Osteoblast (primary cell): ENCODE data around the gene MYOT. TPM values are rescaled to one million over a fixed set of nuclear protein-coding genes. Genes with fewer than 3 reads are reported as not detected.

Experiments
- DNase-seq: peaks from one replicate; pipeline ENCODE4 v3.0.0; 2011; ENCODE audit warnings: low spot score, mixed read lengths; ENCODE audit not compliant: insufficient read length; ENCODE audit errors: missing footprints
- H2AFZ ChIP-seq: 2 replicates; pipeline ENCODE4 v1.6.0; 2011; ENCODE audit warnings: mild to moderate bottlenecking, low read length
- H3K27ac ChIP-seq: 2 replicates; pipeline ENCODE4 v1.5.1; 2011; ENCODE audit warnings: mild to moderate bottlenecking, low read depth, low read length, moderate library complexity
- H3K27me3 ChIP-seq: 2 replicates; pipeline ENCODE4 v1.6.0; 2012; ENCODE audit warnings: mild to moderate bottlenecking, control low read depth, inconsistent platforms, low read length, moderate library complexity; ENCODE audit not compliant: insufficient read depth
- H3K36me3 ChIP-seq: 2 replicates; pipeline ENCODE4 v1.5.1; 2011; ENCODE audit warnings: mild to moderate bottlenecking, low read length, control low read depth, moderate library complexity; ENCODE audit not compliant: insufficient read depth
- H3K4me1 ChIP-seq: 2 replicates; pipeline ENCODE4 v1.5.1; 2011; ENCODE audit warnings: mild to moderate bottlenecking, low read length, control low read depth, moderate library complexity; ENCODE audit not compliant: insufficient read depth
- H3K4me2 ChIP-seq: 2 replicates; pipeline ENCODE4 v1.6.0; 2011; ENCODE audit warnings: mild to moderate bottlenecking, low read length; ENCODE audit not compliant: insufficient read depth
- H3K4me3 ChIP-seq: fragments of 200-600 bp; sonication (generic); 3 replicates; pipeline ENCODE4 v1.5.1; 2012; ENCODE audit warnings: mild to moderate bottlenecking, low read length, inconsistent platforms; ENCODE audit not compliant: insufficient read depth
- H3K79me2 ChIP-seq: 2 replicates; pipeline ENCODE4 v1.6.0; 2012; ENCODE audit warnings: mild to moderate bottlenecking, low read length, control low read depth, inconsistent platforms; ENCODE audit not compliant: insufficient read depth
- H3K9me3 ChIP-seq: 2 replicates; pipeline ENCODE4 v1.5.1; 2011; ENCODE audit warnings: low read depth, low read length, control low read depth
- H4K20me1 ChIP-seq: 2 replicates; pipeline ENCODE4 v1.6.0; 2012; ENCODE audit warnings: mild to moderate bottlenecking, low read length, control low read depth; ENCODE audit not compliant: insufficient read depth
- total RNA-seq: library from RNA; depleted of rRNA; stranded (reverse); fragments of >200 nt; gene quantifications from 2 replicates; pipeline ENCODE4 v1.2.3, GENCODE V29; 2012
- TF ChIP-seq, protein P1 (sequence below): IDR thresholded peaks from 2 replicates; pipeline ENCODE4 v1.5.1; 2011; ENCODE audit warnings: mild to moderate bottlenecking, low read depth, low read length, moderate library complexity; ENCODE audit errors: extremely low read depth

The MYOT gene
- total RNA-seq, 1 donor = not detected

DNA sequence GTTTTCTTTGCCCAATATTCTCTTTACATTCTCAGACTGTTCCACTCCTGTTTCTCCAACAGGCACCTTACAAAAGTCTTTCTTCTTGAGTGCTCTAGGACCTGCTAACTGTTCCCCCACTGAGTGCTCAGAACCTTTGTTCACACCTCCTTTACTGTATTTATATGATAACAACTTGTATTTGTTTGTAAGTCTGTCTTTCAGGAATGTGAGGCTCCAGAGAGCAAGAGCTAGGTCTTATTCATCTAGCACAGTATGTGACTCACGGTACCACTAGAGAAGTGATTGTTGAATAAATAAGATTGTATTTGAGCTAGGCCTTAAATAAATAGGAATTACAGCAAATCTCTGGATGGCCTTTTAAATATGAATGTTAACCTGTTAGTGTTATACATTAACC is 42.5 kb upstream of the MYOT start:
- no peak for DNase-seq
- H3K4me2 ChIP-seq = no peak overlapping the region
- H4K20me1 ChIP-seq = no peaks in the 10 kb centered on the region
- no peaks in the 10 kb centered on the region for H3K27me3 ChIP-seq
- no peak overlapping the region for H3K27ac ChIP-seq
- H3K79me2 ChIP-seq = no peaks in the 10 kb centered on the region
- no peak overlapping the region for H2AFZ ChIP-seq
- TF ChIP-seq, protein P1, sequence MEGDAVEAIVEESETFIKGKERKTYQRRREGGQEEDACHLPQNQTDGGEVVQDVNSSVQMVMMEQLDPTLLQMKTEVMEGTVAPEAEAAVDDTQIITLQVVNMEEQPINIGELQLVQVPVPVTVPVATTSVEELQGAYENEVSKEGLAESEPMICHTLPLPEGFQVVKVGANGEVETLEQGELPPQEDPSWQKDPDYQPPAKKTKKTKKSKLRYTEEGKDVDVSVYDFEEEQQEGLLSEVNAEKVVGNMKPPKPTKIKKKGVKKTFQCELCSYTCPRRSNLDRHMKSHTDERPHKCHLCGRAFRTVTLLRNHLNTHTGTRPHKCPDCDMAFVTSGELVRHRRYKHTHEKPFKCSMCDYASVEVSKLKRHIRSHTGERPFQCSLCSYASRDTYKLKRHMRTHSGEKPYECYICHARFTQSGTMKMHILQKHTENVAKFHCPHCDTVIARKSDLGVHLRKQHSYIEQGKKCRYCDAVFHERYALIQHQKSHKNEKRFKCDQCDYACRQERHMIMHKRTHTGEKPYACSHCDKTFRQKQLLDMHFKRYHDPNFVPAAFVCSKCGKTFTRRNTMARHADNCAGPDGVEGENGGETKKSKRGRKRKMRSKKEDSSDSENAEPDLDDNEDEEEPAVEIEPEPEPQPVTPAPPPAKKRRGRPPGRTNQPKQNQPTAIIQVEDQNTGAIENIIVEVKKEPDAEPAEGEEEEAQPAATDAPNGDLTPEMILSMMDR = no peak
- H3K36me3 ChIP-seq = no peaks in the 10 kb centered on the region
- no peaks in the 10 kb centered on the region for H3K9me3 ChIP-seq
- peaks cover 4% of the 10 kb centered on the region for H3K4me1 ChIP-seq
- H3K4me3 ChIP-seq = no peak overlapping the region

DNA sequence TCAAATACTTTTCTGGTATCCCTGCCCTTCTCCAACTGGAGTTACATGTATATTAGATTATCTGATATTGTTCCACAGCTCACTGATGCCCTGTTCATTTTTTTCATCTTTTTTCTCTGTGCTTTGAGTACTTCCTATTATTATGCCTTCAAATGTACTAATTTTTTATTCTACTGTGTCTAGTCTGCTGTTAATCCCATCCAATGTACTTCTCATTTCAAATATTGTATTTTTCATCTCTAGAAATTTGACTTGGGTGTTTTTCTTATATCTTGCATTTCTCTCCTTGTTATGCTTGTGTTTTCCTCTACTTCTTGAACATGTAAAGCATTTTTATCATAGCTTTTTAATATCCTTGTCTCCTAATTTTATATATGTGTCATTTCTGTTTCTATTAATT is 41.6 kb upstream of the MYOT start:
- H3K4me3 ChIP-seq = no peak overlapping the region
- TF ChIP-seq, protein P1 = no peak
- H3K27me3 ChIP-seq = no peaks in the 10 kb centered on the region
- no peak overlapping the region for H2AFZ ChIP-seq
- H3K36me3 ChIP-seq = no peaks in the 10 kb centered on the region
- H3K4me1 ChIP-seq = peaks cover 4% of the 10 kb centered on the region
- no peaks in the 10 kb centered on the region for H4K20me1 ChIP-seq
- no peaks in the 10 kb centered on the region for H3K79me2 ChIP-seq
- DNase-seq = no peak
- H3K27ac ChIP-seq = no peak overlapping the region
- no peaks in the 10 kb centered on the region for H3K9me3 ChIP-seq
- no peak overlapping the region for H3K4me2 ChIP-seq

DNA sequence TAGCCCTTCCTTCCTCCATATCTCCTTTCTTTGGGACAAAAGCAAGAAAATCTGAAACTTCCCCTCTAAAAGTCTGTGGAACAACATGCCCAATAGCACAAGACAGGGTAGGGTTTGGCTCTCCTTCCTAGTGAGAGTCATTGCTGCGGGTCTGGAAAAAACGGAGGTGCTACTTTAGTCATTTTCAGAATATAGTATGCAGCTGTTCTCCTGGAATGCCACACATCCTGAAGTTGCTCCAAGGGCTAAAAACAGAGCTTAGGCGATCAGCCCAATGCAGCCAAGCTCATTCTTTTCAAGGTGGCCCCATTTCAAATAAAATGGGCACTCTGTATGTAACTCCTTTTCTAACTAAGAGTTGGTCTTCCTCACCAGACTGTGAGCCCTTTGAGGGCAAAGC is 39.5 kb upstream of the MYOT start:
- no peaks in the 10 kb centered on the region for H4K20me1 ChIP-seq
- H3K79me2 ChIP-seq = no peaks in the 10 kb centered on the region
- TF ChIP-seq, protein P1 = no peak
- no peak overlapping the region for H2AFZ ChIP-seq
- no peak overlapping the region for H3K27ac ChIP-seq
- peaks cover 4% of the 10 kb centered on the region for H3K4me1 ChIP-seq
- no peak for DNase-seq
- no peak overlapping the region for H3K4me2 ChIP-seq
- no peaks in the 10 kb centered on the region for H3K9me3 ChIP-seq
- H3K36me3 ChIP-seq = no peaks in the 10 kb centered on the region
- no peaks in the 10 kb centered on the region for H3K27me3 ChIP-seq
- H3K4me3 ChIP-seq = no peak overlapping the region

DNA sequence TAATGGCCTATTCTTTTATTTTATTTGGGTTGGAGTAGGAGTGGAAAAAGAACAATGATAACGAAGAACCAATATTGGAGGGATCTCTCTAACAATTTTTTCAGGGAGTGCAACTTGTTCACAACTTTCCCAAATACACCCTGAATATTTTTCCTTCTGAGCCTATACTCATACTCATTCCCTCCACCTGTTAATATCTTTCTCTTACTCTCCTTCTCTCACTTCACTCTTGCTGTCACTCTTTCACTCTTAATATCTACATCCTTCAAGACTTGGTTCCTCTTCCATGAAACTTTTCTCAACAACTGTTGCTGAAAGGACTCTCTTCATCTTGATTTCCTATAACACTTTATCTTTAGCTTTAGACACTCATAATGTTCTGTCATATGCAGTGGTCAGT is 39.0 kb upstream of the MYOT start:
- no peak overlapping the region for H3K4me3 ChIP-seq
- no peak overlapping the region for H3K27ac ChIP-seq
- no peak overlapping the region for H3K4me2 ChIP-seq
- no peak overlapping the region for H2AFZ ChIP-seq
- no peaks in the 10 kb centered on the region for H3K9me3 ChIP-seq
- DNase-seq = no peak
- no peaks in the 10 kb centered on the region for H4K20me1 ChIP-seq
- TF ChIP-seq, protein P1 = no peak
- peaks cover 5% of the 10 kb centered on the region for H3K4me1 ChIP-seq
- no peaks in the 10 kb centered on the region for H3K27me3 ChIP-seq
- H3K79me2 ChIP-seq = no peaks in the 10 kb centered on the region
- no peaks in the 10 kb centered on the region for H3K36me3 ChIP-seq
